ENCODE results near the gene RAB37.

The RAB37 gene

GRCh38 chr17:74761419-74761818 is 24.4 kb downstream of the RAB37 start:
- no peak for TF ChIP-seq CTCF (IDR thresholded peaks at IDR 0.05; ENCODE audit: extremely low read depth, insufficient read depth, missing control alignments)
- DNase-seq (ENCODE audit: low spot score), result no peak
- in situ Hi-C loops (cut with MboI; ENCODE audit: low pct_unique_long_range_greater_than_20kb, low sequenced_read_pairs, unreplicated experiment), result loop anchor here (25.0 kb wide), 1 partner anchor 426 kb away; the partner anchor contains the start of gene SUMO2

- in situ Hi-C loops (cut with MboI; ENCODE audit: low pct_unique_long_range_greater_than_20kb, low sequenced_read_pairs, unreplicated experiment), result loop anchor here (25.0 kb wide), 1 partner anchor 425 kb away; the partner anchor contains the start of gene SUMO2
- no peak for TF ChIP-seq CTCF (IDR thresholded peaks at IDR 0.05; ENCODE audit: extremely low read depth, insufficient read depth, missing control alignments)
- DNase-seq (ENCODE audit: low spot score), result no peak
Observed at GRCh38 chr17:74761931-74762330, 24.9 kb downstream of the RAB37 start.

- no peak for DNase-seq (ENCODE audit: low spot score)
- in situ Hi-C loops (cut with MboI; ENCODE audit: low pct_unique_long_range_greater_than_20kb, low sequenced_read_pairs, unreplicated experiment), result loop anchor here (25.0 kb wide), 1 partner anchor 424 kb away; the partner anchor contains the start of gene SUMO2
- no peak for TF ChIP-seq CTCF (IDR thresholded peaks at IDR 0.05; ENCODE audit: extremely low read depth, insufficient read depth, missing control alignments)
Observed at GRCh38 chr17:74763565-74764387, 26.7 kb downstream of the RAB37 start.

- in situ Hi-C loops (cut with MboI; ENCODE audit: low pct_unique_long_range_greater_than_20kb, low sequenced_read_pairs, unreplicated experiment), result loop anchor here (25.0 kb wide), 1 partner anchor 422 kb away; the partner anchor contains the start of gene SUMO2
- DNase-seq (ENCODE audit: low spot score), result no peak
- no peak for TF ChIP-seq CTCF (IDR thresholded peaks at IDR 0.05; ENCODE audit: extremely low read depth, insufficient read depth, missing control alignments)
Observed at GRCh38 chr17:74764751-74765286, 27.8 kb downstream of the RAB37 start.

GRCh38 chr17:74766413-74766812 is 29.4 kb downstream of the RAB37 start:
- DNase-seq (ENCODE audit: low spot score), result no peak

More at GRCh38 chr17:74766413-74766812, 29.4 kb downstream of the RAB37 start:
- in situ Hi-C loops (cut with MboI; ENCODE audit: low pct_unique_long_range_greater_than_20kb, low sequenced_read_pairs, unreplicated experiment), result loop anchor here (25.0 kb wide), 1 partner anchor 421 kb away; the partner anchor contains the start of gene SUMO2
- no peak for TF ChIP-seq CTCF (IDR thresholded peaks at IDR 0.05; ENCODE audit: extremely low read depth, insufficient read depth, missing control alignments)

All from GM13977 (cell line).